Esophagus mucosa (tissue), 1 donor: ENCODE results near the gene NOL9. TPM values are rescaled to one million over a fixed set of nuclear protein-coding genes. Genes with fewer than 3 reads are reported as not detected.
"Not testable (repeated sequence)": the region's sequence is repeated elsewhere in the genome, so short reads cannot be mapped to it uniquely, and the experiment has no call there.

Experiments used
- ATAC-seq: fragments of 200-7000 bp; cut with Tn5 transposase; one replicate; pipeline ENCODE4 v1.9.1; 2020
- total RNA-seq: library from RNA; stranded (reverse); gene quantifications from one replicate; pipeline ENCODE4 v1.2.4, GENCODE V29; 2023
- donor health status: DM: yes; HTN: yes; CAD: no.

Gene NOL9
- total RNA-seq, 1 donor from 2014 or later: 19.7 TPM

- ATAC-seq: no peak
Measured at GRCh38 chr1:6572653-6573383, 18.5 kb upstream of the NOL9 start.

- no peak for ATAC-seq
Measured at GRCh38 chr1:6570987-6571386, 16.7 kb upstream of the NOL9 start.

- ATAC-seq: no peak
Measured at GRCh38 chr1:6570100-6570499, 15.8 kb upstream of the NOL9 start.

- ATAC-seq: no peak
Measured at GRCh38 chr1:6569033-6569432, 14.7 kb upstream of the NOL9 start.

GRCh38 chr1:6560267-6560666 is 6.0 kb upstream of the NOL9 start:
- no peak for ATAC-seq

GRCh38 chr1:6559161-6559560 is 4.8 kb upstream of the NOL9 start:
- not testable (repeated sequence) for ATAC-seq

- no peak for ATAC-seq
Measured at GRCh38 chr1:6557597-6557996, 3.3 kb upstream of the NOL9 start.

GRCh38 chr1:6554907-6555778 is 830 bp upstream of the NOL9 start, which contains the start of gene TAS1R1:
TSS of gene TAS1R1 (plus strand) at chr1:6555307. CDS start at chr1:6555374, 67 bp downstream.
- peak; percentile 22 for ATAC-seq

GRCh38 chr1:6547301-6547700 is 7.0 kb downstream of the NOL9 start:
- peak; percentile 50 for ATAC-seq

GRCh38 chr1:6546326-6546725 is 8.0 kb downstream of the NOL9 start:
- ATAC-seq: peak; percentile 14

GRCh38 chr1:6545276-6546112 is 8.8 kb downstream of the NOL9 start:
- peak; percentile 66 for ATAC-seq

- ATAC-seq: no peak
Measured at GRCh38 chr1:6544831-6545230, 9.5 kb downstream of the NOL9 start.

GRCh38 chr1:6538956-6539355 is 15.4 kb downstream of the NOL9 start:
- no peak for ATAC-seq

- ATAC-seq: no peak
Measured at GRCh38 chr1:6536291-6536690, 18.0 kb downstream of the NOL9 start.

GRCh38 chr1:6535214-6535613 is 19.1 kb downstream of the NOL9 start:
- no peak for ATAC-seq

GRCh38 chr1:6534248-6534822 is 20.0 kb downstream of the NOL9 start:
- no peak for ATAC-seq

GRCh38 chr1:6531996-6532395 is 22.3 kb downstream of the NOL9 start:
- ATAC-seq: no peak

- ATAC-seq: no peak
Measured at GRCh38 chr1:6530504-6531160, 23.7 kb downstream of the NOL9 start.

GRCh38 chr1:6528492-6528891 is 25.8 kb downstream of the NOL9 start:
- no peak for ATAC-seq

GRCh38 chr1:6526316-6526715 is 28.0 kb downstream of the NOL9 start:
- ATAC-seq: peak; percentile 21

GRCh38 chr1:6523566-6523965 is 30.7 kb downstream of the NOL9 start:
- ATAC-seq: no peak

- peak; percentile 17 for ATAC-seq
Measured at GRCh38 chr1:6521536-6521935, 32.8 kb downstream of the NOL9 start.
